ENCODE data around the gene CACNB2. TPM values are rescaled to one million over a fixed set of nuclear protein-coding genes. Genes with fewer than 3 reads are reported as not detected.
"Not testable (repeated sequence)": the region's sequence is repeated elsewhere in the genome, so short reads cannot be mapped to it uniquely, and the experiment has no call there.

CACNB2 gene
- total and polyA plus RNA-seq, 3 experiments from 2014 or later = 0.14 TPM; not detected in 2

DNA sequence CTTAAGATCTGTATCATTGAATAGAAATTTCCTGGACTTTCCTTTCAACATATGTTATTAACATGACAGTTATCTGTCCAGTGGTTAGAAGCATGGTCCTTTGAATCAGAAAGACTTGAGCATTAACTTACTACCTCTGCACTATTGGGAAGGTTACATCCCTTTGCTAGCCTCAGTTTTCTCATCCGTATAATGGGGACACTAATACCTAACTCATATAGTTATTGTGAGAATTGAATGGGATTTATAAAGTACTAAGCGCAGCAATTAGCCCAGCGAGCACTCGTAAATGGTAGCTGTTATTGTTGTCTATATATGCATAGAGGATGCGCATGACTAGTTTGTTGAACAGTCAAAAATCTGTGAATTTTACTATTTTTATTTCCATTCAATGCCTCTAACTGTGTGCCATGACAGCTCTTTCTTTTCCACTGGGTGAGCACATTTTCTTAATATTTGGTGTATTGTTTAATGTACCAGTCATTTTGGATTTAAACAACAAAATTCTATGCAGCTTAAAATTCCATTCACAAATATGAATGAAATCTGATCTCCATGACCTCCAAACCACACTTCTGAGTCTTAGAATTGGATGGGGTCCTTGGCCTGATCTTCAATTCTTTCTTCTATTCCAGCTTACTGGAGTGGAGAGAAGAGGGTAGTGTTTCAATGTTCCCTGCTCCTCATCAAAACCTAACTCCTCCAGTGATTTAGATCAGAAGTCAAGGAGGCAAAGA, 65.0 kb downstream of the CACNB2 start:
- ChIA-PET POLR2A (no interaction called here), CTCF (no interaction called here)
- H3K36me3 ChIP-seq (ENCODE audit: insufficient read depth, low read length) = no peaks in the 10 kb centered on the region
- DNase-seq = no peak
- H3K27me3 ChIP-seq (ENCODE audit: insufficient read depth, low read length, poor library complexity, severe bottlenecking) = no peaks in the 10 kb centered on the region
- no peaks in the 10 kb centered on the region for H3K4me1 ChIP-seq (ENCODE audit: insufficient read depth, low read length)
- no peaks in the 10 kb centered on the region for H3K9me3 Mint-ChIP-seq
- H3K9me3 ChIP-seq (ENCODE audit: low read length) = no peaks in the 10 kb centered on the region
- no peak overlapping the region for H3K27ac ChIP-seq (ENCODE audit: low read depth, low read length)
- H3K4me3 ChIP-seq (ENCODE audit: low read length) = no peak overlapping the region
- H3K27ac Mint-ChIP-seq = no peak overlapping the region
- H3K4me3 Mint-ChIP-seq = no peak overlapping the region
- peaks cover 0 to 8% (median 6%) of the 10 kb centered on the region in 3 donors for H3K4me1 Mint-ChIP-seq
- no peaks in the 10 kb centered on the region for H3K27me3 Mint-ChIP-seq
- H3K36me3 Mint-ChIP-seq = no peaks in the 10 kb centered on the region

DNA sequence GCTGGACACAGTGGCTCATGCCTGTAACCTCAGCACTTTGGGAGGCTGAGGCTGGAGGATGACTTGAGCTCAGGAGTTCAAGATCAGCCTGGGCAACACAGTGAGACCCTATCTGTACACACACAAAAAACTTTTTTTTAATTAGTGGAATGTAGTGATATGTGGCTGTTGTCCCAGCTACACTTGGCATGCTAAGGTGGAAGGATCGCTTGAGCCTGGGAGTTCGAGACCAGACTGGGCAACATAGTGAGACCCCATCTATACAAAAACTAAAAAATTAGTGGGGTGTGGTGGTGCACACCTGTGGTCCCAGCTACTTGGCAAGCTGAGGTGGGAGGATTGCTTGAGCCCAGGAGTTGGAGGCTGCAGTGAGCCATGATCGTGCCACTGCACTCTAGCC, 68.0 kb downstream of the CACNB2 start:
- CTCF ChIA-PET = not testable (repeated sequence)

DNA sequence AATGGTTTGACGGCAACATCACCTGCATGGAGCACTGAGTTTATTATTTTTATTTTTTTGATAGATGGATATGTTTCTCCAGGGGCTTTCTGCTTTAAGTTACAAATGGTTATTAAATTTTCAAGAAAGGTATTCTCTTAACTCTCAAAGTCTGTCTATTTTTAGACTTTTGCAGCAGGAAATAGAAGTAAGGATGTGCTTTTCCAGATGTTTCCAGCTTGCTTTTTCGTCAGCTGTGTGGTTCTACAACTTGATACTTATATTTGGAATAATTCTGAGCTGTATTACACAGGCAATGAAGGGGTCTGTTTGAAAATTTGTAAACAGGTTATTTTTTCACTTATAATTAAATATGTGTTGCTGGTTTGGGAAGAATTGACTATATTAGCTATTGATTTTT, 69.0 kb downstream of the CACNB2 start:
- Mint-ChIP-seq H3K27me3 (peaks cover 0 to 2% of the 10 kb centered on the region in 2 donors), H3K27ac (no peak overlapping the region), H3K4me3 (no peak overlapping the region), H3K36me3 (no peaks in the 10 kb centered on the region), H3K9me3 (no peaks in the 10 kb centered on the region), H3K4me1 (peaks cover 0 to 4% (median 3%) of the 10 kb centered on the region in 3 donors)
- no peak for DNase-seq
- Histone ChIP-seq H3K4me3 (ENCODE audit: low read length) (no peak overlapping the region), H3K9me3 (ENCODE audit: low read length) (no peaks in the 10 kb centered on the region), H3K27ac (ENCODE audit: low read depth, low read length) (no peak overlapping the region), H3K27me3 (ENCODE audit: insufficient read depth, low read length, poor library complexity, severe bottlenecking) (no peaks in the 10 kb centered on the region), H3K4me1 (ENCODE audit: insufficient read depth, low read length) (no peaks in the 10 kb centered on the region), H3K36me3 (ENCODE audit: insufficient read depth, low read length) (no peaks in the 10 kb centered on the region)
- ChIA-PET CTCF (no interaction called here), POLR2A (no interaction called here)

More for the DNA sequence above, 68.0 kb downstream of the CACNB2 start:
- H3K4me1 Mint-ChIP-seq; H3K9me3 ChIP-seq (ENCODE audit: low read length); H3K4me3 ChIP-seq (ENCODE audit: low read length); H3K27ac ChIP-seq (ENCODE audit: low read depth, low read length); H3K27ac Mint-ChIP-seq; DNase-seq; H3K36me3 ChIP-seq (ENCODE audit: insufficient read depth, low read length); POLR2A ChIA-PET; H3K27me3 ChIP-seq (ENCODE audit: insufficient read depth, low read length, poor library complexity, severe bottlenecking); H3K4me1 ChIP-seq (ENCODE audit: insufficient read depth, low read length); H3K27me3 Mint-ChIP-seq; H3K4me3 Mint-ChIP-seq; H3K9me3 Mint-ChIP-seq; H3K36me3 Mint-ChIP-seq: not testable (repeated sequence)

DNA sequence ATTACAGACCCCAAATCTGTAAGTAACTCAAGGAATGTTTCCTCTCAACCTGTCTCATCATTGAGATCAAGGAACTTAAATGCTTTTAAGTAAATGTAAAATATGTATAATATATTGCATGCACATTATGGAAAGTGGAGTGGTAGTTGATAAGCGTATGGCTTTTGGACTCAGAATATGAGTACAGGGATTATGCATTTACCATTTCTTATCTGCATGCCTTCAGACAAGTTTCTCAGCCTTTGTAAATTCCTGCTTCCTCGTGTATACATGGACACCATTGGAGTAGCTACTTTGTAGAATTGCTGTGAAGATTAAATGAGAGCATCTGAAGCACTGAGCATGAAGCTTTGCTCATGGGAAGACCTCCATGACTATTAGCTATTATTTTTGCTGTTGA, 70.5 kb downstream of the CACNB2 start:
- DNase-seq = no peak
- no peaks in the 10 kb centered on the region for H3K9me3 Mint-ChIP-seq
- no peak overlapping the region for H3K27ac Mint-ChIP-seq
- CTCF ChIA-PET = no interaction called here
- H3K4me3 Mint-ChIP-seq = no peak overlapping the region
- Histone ChIP-seq H3K4me1 (ENCODE audit: insufficient read depth, low read length) (no peaks in the 10 kb centered on the region), H3K4me3 (ENCODE audit: low read length) (no peak overlapping the region), H3K9me3 (ENCODE audit: low read length) (no peaks in the 10 kb centered on the region), H3K36me3 (ENCODE audit: insufficient read depth, low read length) (no peaks in the 10 kb centered on the region), H3K27me3 (ENCODE audit: insufficient read depth, low read length, poor library complexity, severe bottlenecking) (no peaks in the 10 kb centered on the region), H3K27ac (ENCODE audit: low read depth, low read length) (no peak overlapping the region)
- no peaks in the 10 kb centered on the region for H3K4me1 Mint-ChIP-seq
- peaks cover 0 to 5% of the 10 kb centered on the region in 2 donors for H3K27me3 Mint-ChIP-seq
- POLR2A ChIA-PET = no interaction called here
- H3K36me3 Mint-ChIP-seq = no peaks in the 10 kb centered on the region

DNA sequence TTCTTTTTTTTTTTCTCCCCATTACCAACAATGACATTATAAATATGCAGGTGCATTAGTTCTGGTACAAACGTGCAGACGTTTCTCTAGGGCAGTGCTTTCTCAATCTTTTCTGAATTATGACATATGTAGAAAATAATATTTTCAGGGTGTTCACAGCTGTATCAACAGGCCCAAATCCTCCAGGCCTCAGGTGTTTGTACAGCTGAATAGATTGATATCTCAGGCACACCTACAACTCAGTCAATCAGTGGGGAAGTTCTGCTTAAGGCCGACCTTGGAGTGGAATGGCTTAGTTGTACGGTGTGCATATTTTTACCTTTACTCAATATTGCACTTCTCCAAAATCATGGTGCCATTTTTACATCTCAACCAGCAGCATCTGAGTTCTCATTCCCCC, 71.6 kb downstream of the CACNB2 start:
- Histone ChIP-seq H3K4me1 (ENCODE audit: insufficient read depth, low read length) (no peaks in the 10 kb centered on the region), H3K4me3 (ENCODE audit: low read length) (no peak overlapping the region), H3K36me3 (ENCODE audit: insufficient read depth, low read length) (no peaks in the 10 kb centered on the region), H3K9me3 (ENCODE audit: low read length) (no peaks in the 10 kb centered on the region), H3K27ac (ENCODE audit: low read depth, low read length) (no peak overlapping the region), H3K27me3 (ENCODE audit: insufficient read depth, low read length, poor library complexity, severe bottlenecking) (no peaks in the 10 kb centered on the region)
- ChIA-PET CTCF (no interaction called here), POLR2A (no interaction called here)
- Mint-ChIP-seq H3K9me3 (no peaks in the 10 kb centered on the region), H3K36me3 (no peaks in the 10 kb centered on the region), H3K27ac (no peak overlapping the region), H3K4me1 (no peaks in the 10 kb centered on the region), H3K27me3 (peaks cover 0 to 5% of the 10 kb centered on the region in 2 donors), H3K4me3 (no peak overlapping the region)
- DNase-seq = no peak

DNA sequence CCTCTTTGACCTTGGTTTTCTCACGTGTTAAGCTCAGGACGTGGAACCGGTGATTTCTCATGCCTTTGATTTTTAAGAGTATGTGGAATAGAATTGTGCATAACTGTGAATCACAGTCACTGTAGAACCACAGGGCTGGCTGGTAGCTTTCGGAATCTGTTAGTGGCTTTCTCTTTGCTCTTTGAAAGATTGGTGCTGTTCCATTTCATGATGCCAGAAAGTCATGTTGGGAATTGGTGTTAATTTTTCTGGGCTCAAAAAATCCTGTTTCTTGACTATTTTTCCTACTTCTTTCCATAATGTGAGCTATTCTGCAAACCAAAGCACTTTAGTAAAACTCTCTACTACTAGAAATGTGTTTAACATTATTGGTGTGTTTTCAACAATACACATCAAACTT, 73.0 kb downstream of the CACNB2 start:
- POLR2A ChIA-PET = no interaction called here
- Histone ChIP-seq H3K27me3 (ENCODE audit: insufficient read depth, low read length, poor library complexity, severe bottlenecking) (no peaks in the 10 kb centered on the region), H3K9me3 (ENCODE audit: low read length) (no peaks in the 10 kb centered on the region), H3K27ac (ENCODE audit: low read depth, low read length) (no peak overlapping the region), H3K4me1 (ENCODE audit: insufficient read depth, low read length) (no peaks in the 10 kb centered on the region), H3K4me3 (ENCODE audit: low read length) (no peak overlapping the region), H3K36me3 (ENCODE audit: insufficient read depth, low read length) (no peaks in the 10 kb centered on the region)
- Mint-ChIP-seq H3K4me1 (no peaks in the 10 kb centered on the region), H3K36me3 (no peaks in the 10 kb centered on the region), H3K27me3 (peaks cover 0 to 5% of the 10 kb centered on the region in 2 donors), H3K4me3 (no peak overlapping the region), H3K9me3 (no peaks in the 10 kb centered on the region), H3K27ac (no peak overlapping the region)
- CTCF ChIA-PET = no interaction called here
- no peak for DNase-seq

DNA sequence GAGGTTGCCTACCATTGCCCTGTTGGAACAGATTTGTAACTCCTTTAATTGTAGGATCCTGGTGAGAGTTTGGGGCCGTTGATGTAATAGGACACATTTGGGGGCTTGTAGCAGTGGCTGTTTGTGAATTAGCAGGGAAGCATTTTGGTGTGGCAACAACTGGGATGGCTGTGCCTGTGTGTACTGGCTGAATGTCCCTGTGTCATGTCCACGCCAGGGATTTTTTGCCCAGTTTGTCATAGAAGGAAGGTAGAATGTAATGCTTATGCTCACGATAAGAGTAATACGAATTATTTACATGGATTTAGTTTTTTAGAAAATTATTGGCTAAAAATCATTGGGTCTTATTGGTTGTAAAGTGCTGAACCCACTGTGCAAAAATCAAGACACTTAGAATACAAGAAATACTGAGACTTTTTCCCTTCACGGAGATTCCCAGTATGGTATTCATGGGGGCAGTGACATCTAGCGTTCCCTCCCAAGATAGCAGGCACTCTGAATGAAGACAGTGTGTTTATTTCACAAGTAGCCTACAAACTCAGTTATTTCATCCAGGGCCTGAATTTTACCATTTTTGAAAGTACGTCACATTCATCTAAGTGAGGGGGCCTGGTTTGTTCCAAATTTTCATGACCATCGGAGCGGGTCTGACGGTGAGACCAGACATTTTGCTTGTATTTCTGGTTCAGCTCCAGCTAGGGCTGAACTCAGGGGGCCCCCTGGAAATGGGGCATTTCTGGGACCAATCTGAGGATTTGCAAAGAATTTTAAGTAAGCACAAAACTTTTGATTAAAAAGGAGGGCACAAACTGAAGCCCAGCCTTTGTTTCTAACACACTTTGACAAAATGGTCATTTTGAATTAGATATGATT, 74.7 kb downstream of the CACNB2 start:
- Histone ChIP-seq H3K27me3 (ENCODE audit: insufficient read depth, low read length, poor library complexity, severe bottlenecking) (no peaks in the 10 kb centered on the region), H3K4me1 (ENCODE audit: insufficient read depth, low read length) (no peaks in the 10 kb centered on the region), H3K4me3 (ENCODE audit: low read length) (no peak overlapping the region), H3K9me3 (ENCODE audit: low read length) (no peaks in the 10 kb centered on the region), H3K27ac (ENCODE audit: low read depth, low read length) (no peak overlapping the region), H3K36me3 (ENCODE audit: insufficient read depth, low read length) (no peaks in the 10 kb centered on the region)
- CTCF ChIA-PET = no interaction called here
- POLR2A ChIA-PET = no interaction called here
- no peaks in the 10 kb centered on the region for H3K9me3 Mint-ChIP-seq
- H3K4me1 Mint-ChIP-seq = no peaks in the 10 kb centered on the region
- no peak overlapping the region for H3K27ac Mint-ChIP-seq
- peaks cover 0 to 5% of the 10 kb centered on the region in 2 donors for H3K27me3 Mint-ChIP-seq
- no peak for DNase-seq
- H3K4me3 Mint-ChIP-seq = no peak overlapping the region
- H3K36me3 Mint-ChIP-seq = no peaks in the 10 kb centered on the region

DNA sequence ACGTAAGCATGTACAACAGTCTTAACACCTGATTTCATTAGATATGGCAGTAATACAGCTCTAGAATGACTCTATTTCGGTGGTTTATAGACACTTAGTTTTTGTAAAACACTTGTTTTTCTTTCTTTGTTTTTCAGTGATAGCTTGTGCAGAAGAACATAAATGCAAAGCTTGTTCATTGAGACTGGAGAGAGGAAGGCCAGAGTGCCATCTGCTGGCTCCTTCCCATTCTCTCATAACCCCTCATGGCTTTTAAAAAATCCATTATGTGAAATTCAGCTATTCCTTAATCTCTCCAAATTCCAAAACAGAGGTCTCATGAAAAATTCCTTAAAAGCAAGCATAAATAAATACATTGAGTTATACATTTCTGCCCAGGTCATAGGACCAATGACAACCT, 76.3 kb downstream of the CACNB2 start:
- ChIA-PET CTCF (no interaction called here), POLR2A (no interaction called here)
- Histone ChIP-seq H3K9me3 (ENCODE audit: low read length) (no peaks in the 10 kb centered on the region), H3K4me3 (ENCODE audit: low read length) (no peak overlapping the region), H3K27ac (ENCODE audit: low read depth, low read length) (no peak overlapping the region), H3K27me3 (ENCODE audit: insufficient read depth, low read length, poor library complexity, severe bottlenecking) (no peaks in the 10 kb centered on the region), H3K36me3 (ENCODE audit: insufficient read depth, low read length) (no peaks in the 10 kb centered on the region), H3K4me1 (ENCODE audit: insufficient read depth, low read length) (no peaks in the 10 kb centered on the region)
- Mint-ChIP-seq H3K4me3 (no peak overlapping the region), H3K27me3 (peaks cover 0 to 3% of the 10 kb centered on the region in 2 donors), H3K36me3 (no peaks in the 10 kb centered on the region), H3K9me3 (no peaks in the 10 kb centered on the region), H3K4me1 (no peaks in the 10 kb centered on the region), H3K27ac (no peak overlapping the region)
- DNase-seq = no peak
